HUDEP-2 (cell line): ENCODE measurements around the gene PPP1R14D.

Experiments
- DNase-seq, 76 experiments: peaks; one replicate each; lab custom pipeline; 2025; ENCODE audit not compliant: unreplicated experiment in 76 of 76; lab: John Stamatoyannopoulos, UW

PPP1R14D gene

DNA sequence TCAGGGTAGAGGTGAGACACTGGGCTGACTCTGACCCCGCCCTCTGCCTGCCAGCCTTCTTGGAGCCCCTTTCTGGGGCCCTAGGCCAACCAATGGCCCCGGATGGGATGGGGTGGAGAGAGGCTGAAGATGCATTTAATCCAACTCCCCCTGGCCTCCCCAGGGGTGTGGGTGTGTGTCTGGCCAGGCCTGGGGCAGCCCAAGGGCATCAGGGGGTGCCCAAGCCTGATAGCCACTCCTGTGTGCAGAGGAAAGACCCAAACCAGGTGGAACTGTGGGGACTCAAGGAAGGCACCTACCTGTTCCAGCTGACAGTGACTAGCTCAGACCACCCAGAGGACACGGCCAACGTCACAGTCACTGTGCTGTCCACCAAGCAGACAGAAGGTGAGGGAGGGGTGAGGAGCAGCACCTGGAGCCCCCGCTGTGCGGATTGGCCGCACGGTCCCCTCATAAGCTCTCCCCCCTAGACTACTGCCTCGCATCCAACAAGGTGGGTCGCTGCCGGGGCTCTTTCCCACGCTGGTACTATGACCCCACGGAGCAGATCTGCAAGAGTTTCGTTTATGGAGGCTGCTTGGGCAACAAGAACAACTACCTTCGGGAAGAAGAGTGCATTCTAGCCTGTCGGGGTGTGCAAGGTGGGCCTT, 24.9 kb upstream of the PPP1R14D start:
- no peak for DNase-seq

DNA sequence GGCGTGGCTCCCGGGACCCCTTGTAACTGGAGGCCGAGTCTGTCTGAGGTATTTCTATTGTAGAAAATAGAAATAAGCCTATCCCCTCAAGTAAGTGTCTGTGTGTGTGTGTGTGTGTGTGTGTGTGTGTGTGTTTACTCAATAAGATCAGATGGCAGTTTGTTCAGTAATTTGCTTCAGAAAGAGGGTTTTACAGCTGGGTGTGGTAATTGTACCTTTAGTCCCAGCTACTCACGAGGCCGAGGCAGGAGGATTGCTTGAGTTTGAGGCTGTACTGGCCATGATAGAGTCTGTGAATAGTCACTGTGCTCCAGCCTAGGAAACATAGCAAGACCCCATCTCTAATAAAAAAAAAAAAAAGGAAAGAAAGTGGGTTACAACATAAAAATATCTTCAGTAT, 24.0 kb upstream of the PPP1R14D start:
- DNase-seq: no peak

DNA sequence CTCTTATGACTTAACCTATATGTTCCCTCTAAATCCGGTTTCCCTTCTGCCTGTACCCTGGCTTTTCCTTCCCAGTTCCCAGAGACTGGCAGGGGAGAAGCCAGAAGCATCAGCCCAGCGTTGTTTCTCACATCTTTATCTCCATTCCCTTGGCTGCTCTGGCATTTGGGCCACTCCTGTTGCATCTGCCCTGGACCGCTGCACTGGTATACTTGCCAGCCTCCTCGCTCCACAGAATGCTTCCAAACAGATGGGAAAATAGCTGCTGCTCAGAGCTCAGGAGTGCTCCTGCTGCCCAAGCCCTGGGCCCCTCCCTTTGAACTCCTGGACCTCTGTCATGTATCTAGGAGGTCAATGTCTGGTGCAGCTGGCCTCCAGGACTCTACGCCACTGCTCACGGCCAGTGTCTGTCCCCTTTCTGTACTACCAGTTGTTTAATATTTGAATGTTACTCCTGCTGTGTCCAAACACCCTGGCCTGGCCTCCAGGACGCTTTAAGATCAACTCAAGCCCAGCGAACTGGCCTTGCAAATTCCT, 22.1 kb upstream of the PPP1R14D start:
- no peak for DNase-seq

DNA sequence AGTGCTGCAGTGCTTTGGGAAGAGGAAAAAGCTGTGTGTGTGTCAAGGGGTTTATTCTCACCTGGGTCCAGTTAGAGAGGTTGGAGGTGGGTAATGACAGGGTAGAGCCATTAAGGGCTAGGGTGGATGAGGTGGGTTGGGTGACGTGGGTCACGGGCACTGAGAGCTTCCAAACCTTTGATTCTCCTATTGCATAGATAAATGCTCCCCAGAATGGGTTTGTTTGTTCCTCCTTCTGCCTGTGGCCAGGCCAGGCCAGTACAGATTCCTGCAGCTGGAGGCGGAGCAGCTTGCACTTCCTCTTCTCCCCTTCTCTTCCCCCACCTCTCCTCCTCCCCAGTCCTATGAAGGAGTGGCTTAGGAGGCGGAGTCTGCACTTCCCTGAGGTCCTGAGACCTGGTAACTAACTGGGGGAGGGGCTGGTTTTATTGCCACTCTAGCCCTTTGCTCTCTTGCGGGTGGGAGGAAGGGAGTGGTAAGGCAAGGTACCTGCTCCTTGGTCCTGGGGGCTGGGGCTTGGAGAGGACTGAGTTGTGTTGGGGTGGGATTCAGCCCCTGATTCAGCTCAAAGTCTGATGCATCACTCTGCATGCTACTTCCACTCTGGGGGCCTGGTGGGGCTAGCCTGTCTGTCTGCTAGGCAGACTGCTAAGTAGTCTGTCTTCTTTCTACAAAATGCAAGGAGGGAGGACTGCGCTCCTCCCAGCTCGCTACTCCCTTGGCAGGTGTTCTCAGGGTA, 18.9 kb upstream of the PPP1R14D start:
- peak in 54 of 76 experiments; percentile 6 to 69 (median 40) for DNase-seq

- no peak for DNase-seq
Observed at GRCh38 chr15:40846841-40847222, 18.3 kb upstream of the PPP1R14D start.

- no peak for DNase-seq
Observed at GRCh38 chr15:40845511-40846284, 17.2 kb upstream of the PPP1R14D start.

- DNase-seq: no peak
Observed at GRCh38 chr15:40845036-40845435, 16.5 kb upstream of the PPP1R14D start.

DNA sequence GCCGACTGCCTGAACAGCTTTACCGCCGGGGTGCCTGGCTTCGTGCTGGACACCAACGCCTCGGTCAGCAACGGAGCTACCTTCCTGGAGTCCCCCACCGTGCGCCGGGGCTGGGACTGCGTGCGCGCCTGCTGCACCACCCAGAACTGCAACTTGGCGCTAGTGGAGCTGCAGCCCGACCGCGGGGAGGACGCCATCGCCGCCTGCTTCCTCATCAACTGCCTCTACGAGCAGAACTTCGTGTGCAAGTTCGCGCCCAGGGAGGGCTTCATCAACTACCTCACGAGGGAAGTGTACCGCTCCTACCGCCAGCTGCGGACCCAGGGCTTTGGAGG, 16.2 kb upstream of the PPP1R14D start:
- DNase-seq: peak in 2 of 76 experiments; percentile 11 to 14

GRCh38 chr15:40843885-40844695, 15.6 kb upstream of the PPP1R14D start, which contains the start of gene SPINT1:
SPINT1 (plus strand) TSS chr15:40844048; CDS start chr15:40844555, 507 bp downstream.
- no peak for DNase-seq

DNA sequence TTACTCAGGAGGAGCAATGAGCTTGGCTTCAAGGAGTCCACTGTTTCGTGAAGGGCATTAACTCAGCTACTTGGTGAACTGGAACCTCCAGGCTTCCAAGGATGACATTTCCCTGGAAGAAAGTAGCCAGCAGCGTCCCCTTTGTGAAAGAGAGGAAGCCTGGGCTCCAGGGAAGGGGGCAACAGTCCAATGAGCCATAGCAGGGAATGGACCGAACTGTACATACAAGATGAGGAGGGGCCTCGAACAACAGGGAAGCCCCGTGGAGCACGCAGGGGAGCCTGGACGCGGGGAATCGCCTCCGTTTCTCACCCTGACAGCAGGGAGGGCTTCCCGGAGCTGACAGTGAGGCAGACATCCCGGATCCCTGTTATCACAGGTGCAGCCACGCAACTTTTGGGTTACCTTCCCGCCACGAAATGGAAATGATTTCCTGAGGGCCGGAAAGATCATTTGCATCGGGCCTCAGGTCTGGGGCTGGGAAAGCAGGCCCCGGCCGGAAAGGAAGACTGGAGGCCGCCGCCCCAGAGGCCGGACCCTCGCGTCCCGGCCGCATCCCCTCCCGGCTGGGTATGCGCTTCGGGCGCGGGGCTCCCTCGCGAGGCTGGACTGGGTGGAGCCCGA, 14.9 kb upstream of the PPP1R14D start:
- DNase-seq: no peak

GRCh38 chr15:40841741-40842140, 13.2 kb upstream of the PPP1R14D start:
- DNase-seq: no peak

DNA sequence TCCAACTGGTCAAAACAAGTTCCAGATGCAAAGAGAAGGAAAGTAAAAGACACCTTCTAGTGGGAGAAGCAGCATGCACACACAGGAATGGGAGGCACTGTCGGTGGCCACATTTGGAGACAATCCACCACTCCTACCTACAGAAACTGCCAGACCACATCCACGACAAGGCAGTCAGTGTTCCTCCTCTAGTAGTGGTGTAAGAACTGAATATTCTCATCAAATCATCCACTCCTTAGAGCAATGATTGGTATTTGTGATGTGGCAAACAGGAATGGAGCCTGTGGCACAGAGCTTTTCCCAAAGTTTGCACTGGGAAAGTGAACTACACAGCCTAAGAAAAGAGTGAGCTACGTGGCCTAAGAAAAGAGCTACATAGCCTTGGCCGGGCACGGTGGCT, 10.2 kb upstream of the PPP1R14D start:
- DNase-seq: no peak

DNA sequence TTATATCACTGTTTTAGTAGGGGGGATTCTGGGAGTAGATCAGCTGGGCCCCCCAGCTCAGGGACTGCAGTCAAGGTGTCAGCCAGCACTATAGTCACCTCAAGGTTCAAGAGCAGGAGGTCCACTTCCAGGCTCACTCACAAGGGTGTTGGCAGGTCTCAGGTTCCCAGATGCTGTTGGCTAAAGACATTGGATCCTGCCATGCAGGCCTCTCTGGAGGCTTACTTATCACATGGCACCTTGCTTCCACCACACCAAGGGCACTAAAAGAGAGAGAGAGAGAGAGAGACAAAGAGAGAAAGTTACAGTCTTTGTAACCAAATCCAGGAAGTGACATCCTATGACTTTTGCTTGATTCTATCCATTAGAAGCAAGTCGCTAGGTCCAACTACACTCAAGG, 7.5 kb upstream of the PPP1R14D start:
- DNase-seq: no peak

GRCh38 chr15:40832903-40833302, 4.4 kb upstream of the PPP1R14D start:
- DNase-seq: no peak

DNA sequence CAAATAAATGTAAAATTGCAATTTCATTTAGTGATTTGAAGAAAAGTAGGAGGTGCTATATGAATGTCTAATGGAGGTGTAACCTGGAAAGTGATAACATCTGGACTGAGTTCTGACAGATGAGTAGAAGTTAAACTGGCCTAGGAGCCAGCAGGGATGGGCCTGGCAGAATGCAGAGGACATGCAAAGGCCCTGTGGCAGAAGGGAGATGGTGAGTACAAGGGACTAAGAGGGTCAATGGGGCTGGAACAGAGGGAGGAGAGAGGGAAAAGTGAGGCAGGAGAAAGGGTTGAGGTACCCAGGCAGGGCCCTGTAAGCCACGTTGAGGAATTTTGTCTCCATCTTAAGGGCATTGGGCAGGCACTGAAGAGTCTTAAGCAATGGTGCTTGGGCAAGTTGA, 3.4 kb upstream of the PPP1R14D start:
- no peak for DNase-seq

DNA sequence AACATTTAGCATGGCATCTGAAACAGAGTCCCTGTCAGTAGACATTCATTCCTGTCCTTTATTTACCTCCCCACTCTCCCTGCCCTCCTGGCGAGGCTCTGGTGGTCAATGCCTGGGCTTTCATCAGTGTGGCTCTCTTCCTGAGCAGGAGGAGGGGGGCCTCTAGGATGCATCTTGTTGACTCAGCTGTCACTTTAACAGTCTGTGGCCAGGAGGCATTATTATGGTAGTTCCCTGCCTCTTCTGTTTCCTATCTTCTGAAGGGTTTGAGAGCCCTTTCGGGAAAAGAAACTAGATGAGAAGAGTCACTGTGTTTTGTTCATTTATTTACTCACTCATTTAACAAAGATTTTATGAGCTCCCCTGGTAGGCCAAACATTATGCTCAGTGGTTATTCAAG, 2.4 kb upstream of the PPP1R14D start:
- DNase-seq: no peak

- DNase-seq: no peak
Observed at GRCh38 chr15:40829115-40829514, 607 bp upstream of the PPP1R14D start.

- DNase-seq: no peak
Observed at GRCh38 chr15:40826423-40827075, 2.0 kb downstream of the PPP1R14D start.

DNA sequence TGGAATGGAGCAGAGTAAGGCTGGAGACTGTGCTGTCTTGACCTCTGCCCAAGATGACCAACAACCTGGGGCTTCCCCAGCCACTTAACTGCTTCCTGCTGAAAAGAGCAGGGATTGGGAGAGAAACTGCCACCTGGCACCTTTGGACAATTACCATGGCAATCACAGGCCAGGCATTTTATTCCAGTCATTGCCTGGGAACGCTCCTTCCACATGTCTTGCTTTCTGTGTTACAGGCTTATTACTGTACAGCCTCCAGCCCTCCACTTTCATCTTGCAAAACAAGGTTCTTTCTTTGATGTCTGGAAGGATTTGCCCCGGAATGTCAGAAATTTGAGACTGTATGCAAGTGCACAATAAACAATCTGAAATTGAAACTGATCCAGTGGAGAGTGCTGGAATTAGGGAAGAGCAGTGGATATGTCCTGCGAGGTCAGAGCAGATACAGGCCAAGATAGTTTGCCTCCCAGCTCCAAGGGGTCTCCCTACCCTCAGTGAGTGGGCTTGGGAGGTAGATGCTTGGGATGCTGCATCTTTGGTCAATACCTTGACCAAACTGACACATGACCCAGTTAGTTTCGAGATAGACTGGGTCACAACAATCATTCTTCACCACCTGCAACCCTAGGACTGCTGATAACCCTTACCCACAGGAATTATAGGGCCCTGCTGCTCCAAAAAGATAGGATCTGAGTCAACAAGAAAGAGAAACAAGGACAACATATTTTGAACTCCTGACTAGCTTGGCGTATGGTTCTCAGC, 2.7 kb downstream of the PPP1R14D start:
- peak in 47 of 76 experiments; percentile 6 to 68 (median 29) for DNase-seq
